Stimulated activated naive CD8-positive, alpha-beta T cell treated with anti-CD3 and anti-CD28 coated beads, Interleukin-15, Interleukin-2, amounts not matched to agents 100 ng/mL and 50 ng/mL, for 24 hours (primary cell): ENCODE measurements around the gene ZNF207.
A peak's percentile ranks its signal among the peaks of the same experiment; 100 is the strongest.

ENCODE experiments used
- H3K27ac Mint-ChIP-seq: one replicate; pipeline ENCODE4 v1.8.0; 2021; ENCODE audit warnings: mild to moderate bottlenecking, mixed read lengths
- H3K27me3 Mint-ChIP-seq: one replicate; pipeline ENCODE4 v1.8.0; 2021; ENCODE audit warnings: mixed read lengths
- H3K36me3 Mint-ChIP-seq: one replicate; pipeline ENCODE4 v1.8.0; 2021; ENCODE audit warnings: low read depth, mixed read lengths
- H3K4me1 Mint-ChIP-seq: one replicate; pipeline ENCODE4 v1.8.0; 2021; ENCODE audit warnings: low read depth, mixed read lengths
- H3K4me3 Mint-ChIP-seq: one replicate; pipeline ENCODE4 v1.8.0; 2021; ENCODE audit warnings: mild to moderate bottlenecking, mixed read lengths
- H3K9me3 Mint-ChIP-seq: one replicate; pipeline ENCODE4 v1.8.0; 2021; ENCODE audit warnings: mixed read lengths

The ZNF207 gene

DNA sequence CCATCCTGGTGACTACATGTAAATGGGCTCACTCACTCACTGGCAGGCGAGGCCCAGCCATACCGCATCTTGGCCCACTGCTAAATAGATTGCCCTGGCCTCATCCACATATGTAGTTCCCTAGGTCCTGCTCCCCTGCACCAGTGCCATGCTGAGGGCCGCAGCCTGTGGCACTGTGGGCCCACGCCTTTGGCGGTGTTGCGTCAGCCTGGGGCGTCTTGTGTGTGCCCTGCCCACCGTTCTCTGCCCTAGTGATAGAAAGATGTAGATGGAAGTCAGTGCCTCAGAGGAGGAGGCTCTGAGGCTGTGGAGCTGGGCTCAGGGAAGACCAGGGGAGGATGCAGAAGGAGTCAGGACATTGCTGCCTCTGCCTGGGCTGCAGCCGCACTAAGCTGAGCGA, 26.9 kb upstream of the ZNF207 start:
- Mint-ChIP-seq H3K27ac (peak overlapping the region; percentile 40), H3K4me3 (no peak overlapping the region), H3K27me3 (peaks cover 8% of the 10 kb centered on the region), H3K9me3 (no peaks in the 10 kb centered on the region), H3K4me1 (peaks cover 23% of the 10 kb centered on the region), H3K36me3 (no peaks in the 10 kb centered on the region)

DNA sequence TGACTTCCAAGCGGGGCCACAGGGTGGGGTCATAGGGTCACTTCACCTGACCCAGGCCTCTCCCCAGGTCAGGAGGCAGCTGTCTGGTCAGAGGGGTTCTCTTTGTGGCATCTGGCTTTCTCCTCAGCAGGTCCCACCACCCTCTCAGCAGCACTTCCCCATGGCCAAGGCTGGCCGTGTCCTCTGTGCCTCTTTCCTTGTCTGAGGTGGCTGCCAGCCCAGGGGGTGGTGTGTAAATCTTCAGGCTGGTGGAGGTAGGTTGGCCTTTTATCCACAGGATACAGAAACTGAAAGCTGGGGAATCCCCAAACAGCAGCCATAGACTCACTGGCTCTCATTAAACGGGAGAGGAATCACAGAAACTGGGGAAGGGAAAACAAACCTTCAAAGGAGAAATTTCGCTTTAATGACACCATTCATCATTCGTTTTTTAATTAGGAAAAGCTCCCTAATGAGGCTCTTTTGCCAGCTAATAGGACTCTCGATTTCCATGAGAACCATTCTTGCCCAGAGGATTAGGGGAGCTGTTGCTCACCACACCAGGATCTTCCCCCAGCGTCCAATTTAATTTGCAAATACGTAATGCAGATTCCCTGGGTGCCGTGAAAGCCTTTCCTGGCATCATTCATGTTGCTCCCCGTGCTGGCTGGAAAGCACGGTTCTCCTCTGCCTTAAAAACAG, 26.0 kb upstream of the ZNF207 start:
- Mint-ChIP-seq H3K4me3 (no peak overlapping the region), H3K27me3 (no peaks in the 10 kb centered on the region), H3K4me1 (peaks cover 23% of the 10 kb centered on the region), H3K27ac (peak overlapping the region; percentile 28), H3K36me3 (no peaks in the 10 kb centered on the region), H3K9me3 (no peaks in the 10 kb centered on the region)

DNA sequence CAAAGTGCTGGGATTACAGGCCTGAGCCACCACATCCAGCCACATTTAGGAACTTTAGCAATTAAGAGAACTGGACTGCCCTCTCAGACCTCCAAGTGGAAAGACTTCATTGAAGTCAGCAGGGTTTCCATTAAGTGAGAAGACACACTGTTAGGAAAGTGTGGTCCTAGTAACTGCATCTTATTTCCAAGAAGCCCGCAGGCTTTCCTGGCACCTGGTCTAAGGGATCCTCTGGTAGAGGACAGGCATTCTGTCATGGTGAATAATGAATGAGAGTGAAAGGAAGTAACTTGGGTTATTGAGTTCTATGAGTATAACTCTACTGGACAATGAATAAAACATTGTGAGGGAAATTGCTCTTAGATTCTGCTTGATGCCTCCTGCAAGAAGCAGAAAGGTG, 22.0 kb upstream of the ZNF207 start:
- H3K36me3 Mint-ChIP-seq, result peaks cover 10% of the 10 kb centered on the region
- no peaks in the 10 kb centered on the region for H3K27me3 Mint-ChIP-seq
- H3K4me1 Mint-ChIP-seq, result peaks cover 44% of the 10 kb centered on the region
- H3K9me3 Mint-ChIP-seq, result no peaks in the 10 kb centered on the region
- H3K4me3 Mint-ChIP-seq, result no peak overlapping the region
- H3K27ac Mint-ChIP-seq, result no peak overlapping the region

DNA sequence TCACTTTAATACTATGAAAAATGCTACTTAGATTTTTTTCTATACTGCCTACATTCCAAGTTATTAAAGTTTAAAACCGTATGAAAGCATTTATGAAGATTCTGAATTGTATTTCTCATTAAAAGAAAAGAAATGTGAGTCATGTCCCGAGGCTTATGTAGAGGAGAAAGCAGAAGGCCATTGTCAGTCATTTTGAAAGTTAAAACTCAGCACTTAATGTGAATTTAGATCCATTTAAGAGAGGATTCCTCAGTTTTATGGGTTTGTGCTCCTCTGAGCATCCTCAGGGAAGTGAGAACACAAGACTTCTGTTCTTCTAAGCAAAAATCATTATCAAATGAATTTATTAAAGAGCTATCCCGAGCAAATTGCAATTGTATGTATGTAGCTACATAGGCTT, 19.8 kb upstream of the ZNF207 start:
- no peaks in the 10 kb centered on the region for H3K27me3 Mint-ChIP-seq
- H3K27ac Mint-ChIP-seq, result peak overlapping the region; percentile 52
- no peak overlapping the region for H3K4me3 Mint-ChIP-seq
- H3K36me3 Mint-ChIP-seq, result peaks cover 21% of the 10 kb centered on the region
- H3K9me3 Mint-ChIP-seq, result no peaks in the 10 kb centered on the region
- peaks cover 27% of the 10 kb centered on the region for H3K4me1 Mint-ChIP-seq

DNA sequence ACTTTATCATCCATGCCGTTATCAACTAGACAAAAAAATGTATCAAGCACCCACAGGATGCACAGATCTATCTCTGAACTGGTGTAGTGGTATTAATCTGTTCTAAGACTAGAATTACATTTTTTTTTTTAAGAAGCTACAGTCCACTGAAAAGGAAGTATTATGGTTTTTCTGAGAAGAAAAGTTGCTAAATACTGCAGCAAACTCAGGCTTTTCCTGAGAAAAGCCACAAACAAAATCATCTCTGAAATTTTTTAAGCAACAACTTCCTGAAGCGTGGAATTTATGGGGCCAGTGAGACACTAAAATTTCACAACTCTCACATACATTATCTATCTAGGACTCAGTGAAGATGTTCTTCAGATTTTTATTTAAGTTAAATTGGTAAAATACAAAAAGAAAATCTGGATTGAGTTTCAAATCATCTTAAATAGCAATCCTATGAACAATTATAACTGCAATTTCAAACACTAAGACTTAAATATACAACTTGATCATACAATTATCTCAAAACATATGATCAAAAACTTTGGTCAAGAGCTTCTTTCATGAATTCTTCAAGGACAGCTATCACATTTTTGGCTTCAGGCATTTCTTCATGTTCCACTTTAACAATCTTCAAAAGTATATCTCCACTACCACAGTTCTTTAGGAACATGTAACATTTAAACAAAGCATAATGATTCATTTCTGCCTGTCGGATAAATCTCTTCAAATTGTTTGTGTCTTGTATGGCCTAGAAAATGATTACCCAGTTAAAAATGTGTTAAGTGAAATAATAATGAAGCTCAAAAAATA, 18.5 kb upstream of the ZNF207 start:
- Mint-ChIP-seq H3K4me1 (peaks cover 27% of the 10 kb centered on the region), H3K27me3 (no peaks in the 10 kb centered on the region), H3K36me3 (peaks cover 29% of the 10 kb centered on the region), H3K4me3 (peak overlapping the region; percentile 35), H3K27ac (peak overlapping the region; percentile 78), H3K9me3 (no peaks in the 10 kb centered on the region)

DNA sequence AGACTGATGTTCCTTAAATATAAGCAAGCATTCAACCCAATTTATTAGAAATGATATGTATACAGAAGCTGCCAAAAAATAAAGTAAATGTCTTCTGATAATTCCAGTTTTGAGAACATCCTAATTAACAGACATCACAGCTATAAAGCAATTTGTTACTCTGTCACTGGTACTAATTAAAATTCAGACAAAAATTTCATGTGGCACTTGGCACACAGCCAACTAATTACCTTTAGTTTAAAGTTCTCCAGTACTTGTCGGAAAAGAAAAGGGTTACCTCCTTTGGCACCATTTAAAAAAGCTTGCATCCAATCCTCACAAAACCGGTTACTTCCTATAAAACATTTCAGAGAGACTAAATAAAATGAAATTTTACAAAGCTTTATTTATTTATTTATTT, 16.8 kb upstream of the ZNF207 start:
- no peaks in the 10 kb centered on the region for H3K27me3 Mint-ChIP-seq
- H3K4me3 Mint-ChIP-seq, result no peak overlapping the region
- no peaks in the 10 kb centered on the region for H3K9me3 Mint-ChIP-seq
- no peak overlapping the region for H3K27ac Mint-ChIP-seq
- peaks cover 27% of the 10 kb centered on the region for H3K4me1 Mint-ChIP-seq
- H3K36me3 Mint-ChIP-seq, result peaks cover 35% of the 10 kb centered on the region

DNA sequence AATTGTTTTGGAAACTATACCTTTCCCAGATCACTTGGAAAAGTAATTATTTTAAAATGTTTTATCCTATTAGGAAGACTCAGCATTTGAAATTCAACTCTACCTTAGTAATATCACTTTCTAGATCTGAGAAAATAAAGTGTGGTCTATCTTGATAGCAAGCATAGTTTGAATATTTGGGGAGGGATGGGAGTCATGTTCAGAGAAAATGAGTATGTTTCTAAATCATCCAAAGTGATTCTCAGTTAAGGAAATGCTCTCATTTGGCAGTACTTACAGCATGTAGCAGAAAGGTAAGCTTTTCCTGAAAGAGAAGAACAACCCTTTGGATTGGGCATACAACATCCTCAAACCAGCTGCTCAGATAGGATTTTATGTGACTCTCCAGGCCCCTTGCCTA, 14.9 kb upstream of the ZNF207 start:
- Mint-ChIP-seq H3K36me3 (peaks cover 38% of the 10 kb centered on the region), H3K27ac (no peak overlapping the region), H3K4me1 (peaks cover 26% of the 10 kb centered on the region), H3K4me3 (no peak overlapping the region), H3K9me3 (no peaks in the 10 kb centered on the region), H3K27me3 (no peaks in the 10 kb centered on the region)

DNA sequence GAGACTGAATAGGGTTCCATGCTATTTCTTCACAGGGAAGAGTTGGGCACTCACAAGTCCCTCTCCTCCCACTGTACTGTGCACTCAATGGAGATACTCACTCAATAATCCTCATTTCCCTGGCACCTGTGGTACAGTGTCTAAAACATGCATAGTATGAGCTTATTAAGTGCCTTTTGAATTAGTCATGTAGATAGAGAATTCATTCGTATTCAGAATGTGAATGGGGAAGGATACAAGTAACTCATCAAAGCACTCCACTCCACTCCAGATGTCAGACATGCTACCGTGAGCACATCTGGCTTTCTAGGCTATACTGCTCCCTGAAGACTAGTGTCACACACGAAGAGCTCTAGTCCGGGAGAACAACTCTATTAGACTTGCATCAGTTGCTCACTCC, 14.3 kb upstream of the ZNF207 start:
- no peaks in the 10 kb centered on the region for H3K27me3 Mint-ChIP-seq
- H3K27ac Mint-ChIP-seq, result no peak overlapping the region
- no peaks in the 10 kb centered on the region for H3K9me3 Mint-ChIP-seq
- H3K4me1 Mint-ChIP-seq, result peaks cover 23% of the 10 kb centered on the region
- no peak overlapping the region for H3K4me3 Mint-ChIP-seq
- peaks cover 38% of the 10 kb centered on the region for H3K36me3 Mint-ChIP-seq

DNA sequence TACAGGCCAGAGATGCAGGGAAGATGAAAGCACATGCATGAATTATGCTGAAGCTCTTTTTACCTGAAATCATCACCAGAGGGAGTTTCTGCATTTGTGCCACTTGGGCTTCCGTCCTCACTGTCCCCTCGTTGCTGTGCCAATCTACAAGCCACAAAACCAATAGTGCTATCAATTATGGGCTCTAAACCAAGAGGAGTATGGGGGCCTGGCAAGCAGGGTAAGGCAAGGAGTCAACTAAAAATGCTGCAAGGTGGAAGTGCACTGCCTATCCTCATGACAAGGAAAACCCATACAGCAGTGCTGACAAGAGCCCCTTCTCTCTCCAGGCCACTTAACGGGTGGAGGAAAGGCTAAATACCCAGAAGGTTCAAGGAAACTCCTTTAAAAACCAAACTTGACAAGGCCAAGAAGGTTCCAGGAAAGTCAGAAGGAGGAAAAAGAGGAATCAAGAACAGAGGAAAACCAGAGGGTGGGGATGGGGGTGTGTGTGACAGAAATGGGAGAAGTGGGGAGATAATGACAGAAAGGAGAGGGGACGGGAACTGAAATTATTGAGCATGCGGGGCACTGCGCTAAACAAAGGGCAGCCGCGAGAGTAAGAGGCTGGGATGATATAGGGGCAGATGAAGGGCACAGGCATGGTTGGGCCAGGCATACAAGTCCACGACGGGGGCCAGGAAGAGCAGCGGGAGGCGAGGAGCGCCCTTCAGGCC, 8.7 kb upstream of the ZNF207 start:
- H3K27ac Mint-ChIP-seq, result peak overlapping the region; percentile 97
- peaks cover 10% of the 10 kb centered on the region for H3K36me3 Mint-ChIP-seq
- no peaks in the 10 kb centered on the region for H3K27me3 Mint-ChIP-seq
- peak overlapping the region; percentile 96 for H3K4me3 Mint-ChIP-seq
- no peaks in the 10 kb centered on the region for H3K9me3 Mint-ChIP-seq
- peaks cover 28% of the 10 kb centered on the region for H3K4me1 Mint-ChIP-seq

DNA sequence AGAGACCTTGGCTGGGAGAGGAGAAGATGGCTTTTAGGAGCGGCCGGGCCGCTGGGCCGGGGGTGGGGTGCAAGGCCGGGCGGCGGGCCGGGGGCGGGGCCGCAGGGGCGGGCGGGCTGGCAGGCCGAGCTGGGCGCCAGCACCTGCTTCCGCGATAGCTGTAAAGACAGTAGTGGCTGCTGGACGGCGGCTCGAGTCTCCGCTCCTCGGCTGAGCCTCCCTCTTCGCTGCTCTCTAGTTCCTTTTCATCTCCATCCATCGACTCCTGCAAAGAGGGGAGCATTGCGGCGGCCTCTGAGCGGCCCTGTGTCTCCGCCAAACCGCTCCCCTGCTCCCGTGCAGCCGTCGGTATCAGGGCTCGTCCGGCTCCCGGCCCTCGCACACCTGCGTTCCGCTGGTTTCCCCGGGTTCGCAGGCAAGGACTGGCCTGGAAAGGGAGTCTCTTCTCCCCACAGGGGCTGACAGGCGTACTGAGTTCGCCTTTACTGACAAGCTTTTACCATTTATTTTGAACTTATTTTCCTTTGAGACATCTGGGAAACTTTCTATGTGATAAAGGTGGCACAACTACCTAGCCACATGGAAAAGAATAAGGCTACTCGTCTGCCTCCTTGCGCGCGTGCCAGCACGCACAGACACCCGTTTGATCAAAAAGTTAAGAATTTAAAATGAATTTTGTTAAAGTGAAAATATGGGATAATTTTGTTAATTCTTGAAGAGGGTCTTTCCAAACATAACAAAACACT, 7.9 kb upstream of the ZNF207 start, which contains the start of gene C17orf75:
Gene C17orf75 (minus strand): TSS at position 317 of the 746 bp plus-strand sequence. CDS start 34 bp downstream, at position 283.
- H3K4me3 Mint-ChIP-seq, result peak within 1 kb of the TSS; percentile 96
- peak within 1 kb of the TSS; percentile 97 for H3K27ac Mint-ChIP-seq
- H3K4me1 Mint-ChIP-seq, result peaks cover 28% of the 10 kb centered on the region
- no peaks in the 10 kb centered on the region for H3K9me3 Mint-ChIP-seq
- H3K27me3 Mint-ChIP-seq, result no peaks in the 10 kb centered on the region
- H3K36me3 Mint-ChIP-seq, result peaks cover 10% of the 10 kb centered on the region

DNA sequence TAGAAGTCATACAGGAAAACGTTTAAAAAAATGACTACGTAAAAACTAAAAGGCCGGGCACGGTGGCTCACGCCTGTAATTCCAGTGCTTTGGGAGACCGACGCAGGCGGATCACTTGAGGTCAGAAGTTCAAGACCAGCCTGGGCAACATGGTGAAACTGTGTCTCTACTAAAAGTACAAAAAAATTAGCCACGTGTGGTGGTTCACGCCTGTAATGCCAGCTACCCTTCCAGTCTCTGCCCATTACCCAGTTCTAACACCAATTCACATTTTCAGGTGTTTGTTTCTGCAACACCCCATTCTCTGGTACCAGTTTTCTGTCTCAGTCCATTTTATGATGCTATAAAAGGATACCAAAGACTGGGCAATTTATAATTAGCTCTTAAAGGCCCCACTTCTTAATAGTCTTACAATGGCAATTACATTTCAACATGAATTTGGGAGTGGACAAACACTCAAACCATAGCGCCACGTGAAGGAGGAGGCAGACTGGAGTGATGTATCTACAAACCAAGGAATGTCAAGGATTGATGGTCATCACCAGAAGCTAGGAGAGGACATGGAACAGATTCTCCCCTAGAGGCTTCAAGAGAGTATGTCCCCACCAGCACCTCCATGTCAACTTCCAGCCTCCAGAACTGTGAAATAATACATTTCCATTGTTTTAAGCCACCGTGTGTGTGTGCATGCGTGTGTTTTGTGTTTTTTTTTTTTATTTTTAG, 7.2 kb upstream of the ZNF207 start:
- peak overlapping the region; percentile 96 for H3K4me3 Mint-ChIP-seq
- H3K9me3 Mint-ChIP-seq, result no peaks in the 10 kb centered on the region
- H3K27ac Mint-ChIP-seq, result peak overlapping the region; percentile 97

DNA sequence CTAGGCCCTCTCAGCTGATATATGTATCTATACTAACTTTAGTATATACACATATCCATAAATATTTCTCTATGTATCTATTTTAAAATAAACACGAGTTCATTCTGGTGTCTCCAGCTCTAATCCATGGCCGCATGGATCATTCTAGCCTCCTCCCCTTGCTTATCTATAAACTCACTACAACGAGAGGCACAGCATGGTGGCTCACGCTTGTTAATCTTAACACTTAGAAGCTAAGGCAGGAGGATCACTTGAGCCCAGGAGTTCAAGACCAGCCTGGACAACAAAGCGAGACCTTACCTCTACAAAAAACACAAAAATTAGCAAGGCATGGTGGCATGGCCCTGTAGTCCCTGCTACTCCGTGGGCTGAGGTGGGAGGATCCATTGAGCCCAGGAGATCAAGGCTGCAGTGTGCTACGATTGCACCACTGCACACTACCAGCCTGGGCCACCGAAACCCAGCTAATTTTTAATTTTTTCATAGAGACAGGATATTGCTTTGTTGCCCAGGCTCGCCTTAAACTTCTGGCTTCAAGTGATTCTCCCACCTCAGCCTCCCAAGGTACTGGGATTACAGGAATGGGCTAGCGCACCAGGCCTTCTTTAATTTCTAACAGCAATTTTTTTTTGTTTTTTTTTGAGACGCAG, 3.9 kb upstream of the ZNF207 start:
- Mint-ChIP-seq H3K4me3 (no peak overlapping the region), H3K4me1 (peaks cover 25% of the 10 kb centered on the region), H3K36me3 (peaks cover 13% of the 10 kb centered on the region), H3K27ac (no peak overlapping the region), H3K27me3 (no peaks in the 10 kb centered on the region), H3K9me3 (no peaks in the 10 kb centered on the region)

More for the DNA sequence above, 7.2 kb upstream of the ZNF207 start:
- Mint-ChIP-seq H3K4me1 (peaks cover 28% of the 10 kb centered on the region), H3K36me3 (peaks cover 7% of the 10 kb centered on the region), H3K27me3 (no peaks in the 10 kb centered on the region)

DNA sequence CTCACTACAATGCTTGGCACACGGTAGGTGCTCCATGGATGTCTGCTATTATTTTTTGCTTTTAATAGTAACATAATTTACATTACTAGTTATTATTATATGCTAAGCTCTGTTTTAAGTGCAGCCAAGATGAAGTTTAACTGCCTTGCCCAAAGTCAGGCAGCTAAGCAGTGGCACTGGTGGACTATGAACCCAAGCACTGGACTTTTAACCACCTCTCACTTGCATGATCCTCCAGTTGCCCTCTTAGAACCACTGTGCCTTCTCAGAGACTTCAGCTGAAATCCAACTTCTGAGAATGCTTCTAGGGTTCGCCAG, 1.5 kb upstream of the ZNF207 start:
- peaks cover 26% of the 10 kb centered on the region for H3K4me1 Mint-ChIP-seq
- H3K27ac Mint-ChIP-seq, result no peak overlapping the region
- peak overlapping the region; percentile 52 for H3K4me3 Mint-ChIP-seq
- H3K36me3 Mint-ChIP-seq, result peaks cover 33% of the 10 kb centered on the region
- no peaks in the 10 kb centered on the region for H3K9me3 Mint-ChIP-seq
- H3K27me3 Mint-ChIP-seq, result no peaks in the 10 kb centered on the region

DNA sequence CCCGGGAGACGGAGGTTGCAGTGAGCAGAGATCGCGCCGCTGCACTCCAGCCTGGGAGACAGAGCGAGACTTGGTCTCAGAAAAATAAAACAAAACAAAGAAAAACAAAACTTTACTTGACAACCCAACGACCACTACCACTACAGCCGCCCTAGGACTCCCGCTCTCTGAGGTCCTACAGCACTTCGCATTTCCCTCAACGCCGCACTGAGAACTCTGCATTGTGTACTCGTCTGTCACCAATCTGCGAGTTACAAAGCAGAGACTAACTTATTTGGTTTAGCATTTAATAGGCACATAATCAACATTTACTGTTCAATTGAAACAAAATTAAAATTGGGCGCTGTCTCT, 479 bp upstream of the ZNF207 start:
- Mint-ChIP-seq H3K4me3 (peak overlapping the region; percentile 97), H3K36me3 (peaks cover 41% of the 10 kb centered on the region), H3K27me3 (no peaks in the 10 kb centered on the region), H3K4me1 (peaks cover 35% of the 10 kb centered on the region), H3K9me3 (no peaks in the 10 kb centered on the region), H3K27ac (peak overlapping the region; percentile 99)
